ENCODE results near the gene INSL3.

Gene INSL3

GRCh38 chr19:17821190-17821589, at the start of gene INSL3:
INSL3 (minus strand) TSS chr19:17821519; CDS start chr19:17821506, 13 bp downstream.
- no peak for DNase-seq

GRCh38 chr19:17869114-17869608, 47.8 kb upstream of the INSL3 start:
- DNase-seq: no peak

- no peak for DNase-seq
These were observed 47.4 kb upstream of the INSL3 start for GRCh38 chr19:17868669-17869068.

GRCh38 chr19:17866964-17867486, 45.7 kb upstream of the INSL3 start:
- DNase-seq: peak; percentile 29

- no peak for DNase-seq
These were observed 45.1 kb upstream of the INSL3 start for GRCh38 chr19:17866312-17866963.

- no peak for DNase-seq
These were observed 44.3 kb upstream of the INSL3 start for GRCh38 chr19:17865364-17866311.

- no peak for DNase-seq
These were observed 42.3 kb upstream of the INSL3 start for GRCh38 chr19:17863520-17864182.

GRCh38 chr19:17862711-17863519, 41.6 kb upstream of the INSL3 start:
- DNase-seq: no peak

GRCh38 chr19:17861542-17862402, 40.5 kb upstream of the INSL3 start:
- no peak for DNase-seq

- no peak for DNase-seq
These were observed 39.7 kb upstream of the INSL3 start for GRCh38 chr19:17860993-17861360.

- no peak for DNase-seq
These were observed 39.1 kb upstream of the INSL3 start for GRCh38 chr19:17860331-17860992.

- DNase-seq: peak; percentile 99
These were observed 38.4 kb upstream of the INSL3 start, which contains the start of gene RPL18A for GRCh38 chr19:17859533-17860330. RPL18A (plus strand) TSS chr19:17859910; CDS start chr19:17859957, 47 bp downstream.

- peak; percentile 89 for DNase-seq
These were observed 34.2 kb upstream of the INSL3 start for GRCh38 chr19:17855280-17856152.

GRCh38 chr19:17854061-17854460, 32.7 kb upstream of the INSL3 start:
- DNase-seq: no peak

GRCh38 chr19:17848595-17849292, 27.4 kb upstream of the INSL3 start:
- DNase-seq: no peak

- peak; percentile 89 for DNase-seq
These were observed 26.4 kb upstream of the INSL3 start, which contains the start of gene JAK3 for GRCh38 chr19:17847538-17848366. JAK3 (minus strand) TSS chr19:17847982; CDS start chr19:17844417, 3,565 bp downstream.

GRCh38 chr19:17846146-17846545, 24.8 kb upstream of the INSL3 start:
- DNase-seq: no peak

Measured in activated naive CD4-positive, alpha-beta T cell treated with anti-CD3 and anti-CD28 coated beads, Interleukin-2, amount 50 U/mL, for 16 hours (primary cell).